Trophoblast cell (in vitro differentiated cells and primary cell): ENCODE data around the gene VENTX.

Experiments
- DNase-seq, 2 donors: peaks; one replicate each; pipeline ENCODE4 v3.0.0-alpha.2; 2016
- H2AFZ ChIP-seq: 2 replicates; pipeline ENCODE4 v1.6.1; 2013; ENCODE audit warnings: low read length, moderate library complexity, mild to moderate bottlenecking; ENCODE audit not compliant: insufficient read depth, poor library complexity
- H2AK5ac ChIP-seq: 2 replicates; pipeline ENCODE4 v1.6.1; 2013; ENCODE audit warnings: mild to moderate bottlenecking, low read length
- H2BK120ac ChIP-seq: 2 replicates; pipeline ENCODE4 v1.6.1; 2013; ENCODE audit warnings: low read length, mild to moderate bottlenecking, moderate library complexity; ENCODE audit not compliant: insufficient read depth, poor library complexity
- H2BK12ac ChIP-seq: 2 replicates; pipeline ENCODE4 v1.6.1; 2013; ENCODE audit warnings: mild to moderate bottlenecking, low read length, moderate library complexity
- H2BK5ac ChIP-seq: 2 replicates; pipeline ENCODE4 v1.6.1; 2013; ENCODE audit warnings: low read length, low read depth, moderate library complexity, mild to moderate bottlenecking; ENCODE audit not compliant: poor library complexity
- H3K14ac ChIP-seq: 2 replicates; pipeline ENCODE4 v1.6.1; 2013; ENCODE audit warnings: mild to moderate bottlenecking, low read length
- H3K18ac ChIP-seq: 2 replicates; pipeline ENCODE4 v1.6.1; 2013; ENCODE audit warnings: mild to moderate bottlenecking, low read length
- H3K23ac ChIP-seq: 2 replicates; pipeline ENCODE4 v1.6.1; 2013; ENCODE audit warnings: low read length
- H3K27ac ChIP-seq: 2 replicates; pipeline ENCODE4 v1.5.1; 2013; ENCODE audit warnings: low read depth, mild to moderate bottlenecking, inconsistent platforms, low read length, moderate library complexity
- H3K27me3 ChIP-seq: 2 replicates; pipeline ENCODE4 v1.6.1; 2013; ENCODE audit warnings: inconsistent platforms, mild to moderate bottlenecking, low read length, moderate library complexity; ENCODE audit not compliant: insufficient read depth
- H3K36me3 ChIP-seq, 2 experiments: 1 replicate in 1 of 2; 2 replicates in 1 of 2; pipeline ENCODE4 v1.6.1; 2013; ENCODE audit warnings: low read length in 2 of 2, mild to moderate bottlenecking in 2 of 2, moderate library complexity in 1 of 2; ENCODE audit not compliant: insufficient read depth in 2 of 2, control insufficient read depth in 1 of 2
- H3K4ac ChIP-seq: 2 replicates; pipeline ENCODE4 v1.6.1; 2013; ENCODE audit warnings: low read depth, mild to moderate bottlenecking, low read length, moderate library complexity
- H3K4me1 ChIP-seq, 2 experiments: 1 replicate in 1 of 2; 2 replicates in 1 of 2; pipeline ENCODE4 v1.6.1; 2013; ENCODE audit warnings: low read length in 2 of 2, mild to moderate bottlenecking in 2 of 2, moderate library complexity in 1 of 2; ENCODE audit not compliant: insufficient read depth in 2 of 2, control insufficient read depth in 1 of 2
- H3K4me2 ChIP-seq: 2 replicates; pipeline ENCODE4 v1.6.1; 2013; ENCODE audit warnings: inconsistent platforms, mild to moderate bottlenecking, low read length, moderate library complexity
- H3K4me3 ChIP-seq: 2 replicates; pipeline ENCODE4 v1.5.1; 2013; ENCODE audit warnings: mild to moderate bottlenecking, low read depth, low read length, inconsistent platforms
- H3K79me1 ChIP-seq: one replicate; pipeline ENCODE4 v1.6.1; 2013; ENCODE audit warnings: low read length
- H3K79me2 ChIP-seq: 2 replicates; pipeline ENCODE4 v1.6.1; 2013; ENCODE audit warnings: low read length, mild to moderate bottlenecking; ENCODE audit not compliant: control insufficient read depth, insufficient read depth, poor library complexity
- H3K9ac ChIP-seq: 2 replicates; pipeline ENCODE4 v1.6.1; 2013; ENCODE audit warnings: mild to moderate bottlenecking, low read length
- H3K9me3 ChIP-seq: 2 replicates; pipeline ENCODE4 v1.6.1; 2013; ENCODE audit warnings: low read depth, mild to moderate bottlenecking, control low read depth, inconsistent platforms, low read length; ENCODE audit not compliant: insufficient read depth
- H4K12ac ChIP-seq: 2 replicates; pipeline ENCODE4 v1.6.1; 2013; ENCODE audit warnings: low read depth, mild to moderate bottlenecking, low read length, moderate library complexity
- H4K8ac ChIP-seq: 2 replicates; pipeline ENCODE4 v1.6.1; 2013; ENCODE audit warnings: low read depth, mild to moderate bottlenecking, low read length, moderate library complexity
- H4K91ac ChIP-seq: one replicate; pipeline ENCODE4 v1.6.1; 2013; ENCODE audit warnings: low read depth, mild to moderate bottlenecking, low read length, moderate library complexity
- WGBS: extraction: QIAGEN DNeasy Blood & Tissue Kit; methylation state at CpG from one replicate; pipeline ENCODE4 v1.1.7; 2013; ENCODE audit warnings: missing lambda C conversion rate; ENCODE audit not compliant: insufficient read length, insufficient coverage; ENCODE audit errors: extremely low coverage; 5-methylcytosine and 5-hydroxymethylcytosine counted together

Gene VENTX

DNA sequence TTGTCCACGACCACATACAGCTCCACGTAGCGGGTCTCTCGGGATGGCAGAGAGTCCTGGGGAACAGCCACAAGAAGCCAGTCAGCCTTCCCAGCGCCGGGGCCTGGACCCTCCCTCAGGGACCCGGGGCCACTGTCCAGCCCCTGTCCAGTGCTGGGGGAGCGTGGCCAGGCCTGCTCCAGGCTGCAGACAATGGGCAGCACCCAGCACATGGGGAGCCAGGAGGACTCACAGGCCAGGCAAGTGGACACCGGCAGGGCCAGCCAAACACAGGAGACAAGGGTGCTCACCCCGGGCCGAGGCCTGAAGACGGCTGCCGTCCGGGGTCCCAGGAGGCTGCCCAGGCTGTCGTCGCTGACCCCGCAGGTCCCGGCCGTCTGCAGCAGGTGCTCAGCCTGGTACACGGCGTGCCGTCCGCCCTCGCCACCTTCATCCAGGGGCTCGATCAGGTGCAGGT lies 35.3 kb downstream of the VENTX start:
- no CpG with 5 or more reads among the region's 25 CpGs for WGBS
- Histone ChIP-seq H3K4me3 (no peak overlapping the region), H3K4me2 (no peak overlapping the region)

DNA sequence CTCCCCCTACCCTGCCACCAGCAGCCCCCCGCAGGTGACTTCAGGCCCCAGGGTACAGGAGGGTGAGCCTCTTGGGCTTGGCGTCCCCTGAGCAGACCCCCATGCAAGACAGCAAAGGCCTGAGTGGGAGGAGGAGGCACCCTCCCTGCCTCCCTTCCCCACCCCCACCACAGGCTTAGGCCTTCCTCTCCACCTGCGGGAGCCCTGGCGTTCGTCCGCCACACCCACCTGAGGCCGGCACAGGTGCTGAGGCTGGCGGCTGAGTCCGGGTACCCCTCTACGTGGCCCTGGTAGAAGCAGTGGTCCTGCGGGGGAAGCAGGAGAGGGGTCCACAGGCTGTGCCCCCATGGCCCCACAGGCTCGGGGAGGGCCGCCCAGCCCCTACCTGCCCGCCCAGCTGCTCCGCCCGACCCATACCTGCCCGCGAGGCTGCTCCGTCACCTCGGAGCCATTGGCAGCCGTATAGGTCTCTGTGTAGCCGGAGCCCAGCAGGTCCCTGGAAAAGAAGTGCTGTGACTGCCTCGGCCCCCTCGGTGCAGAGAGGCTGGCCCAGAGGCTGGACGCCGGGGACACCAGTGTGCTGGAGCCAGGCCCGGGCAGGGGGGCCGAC lies 36.0 kb downstream of the VENTX start:
- H4K12ac ChIP-seq: no peak overlapping the region
- no peaks in the 10 kb centered on the region for H3K27me3 ChIP-seq
- no peak overlapping the region for H3K4me3 ChIP-seq
- no peak overlapping the region for H3K9ac ChIP-seq
- H2AK5ac ChIP-seq: no peak overlapping the region
- H4K8ac ChIP-seq: no peak overlapping the region
- H2BK5ac ChIP-seq: no peak overlapping the region
- no peak overlapping the region for H2BK120ac ChIP-seq
- H3K23ac ChIP-seq: no peak overlapping the region
- H3K18ac ChIP-seq: no peak overlapping the region
- no peak overlapping the region for H2BK12ac ChIP-seq
- H3K27ac ChIP-seq: no peak overlapping the region
- H3K36me3 ChIP-seq: peaks cover 10 to 14% of the 10 kb centered on the region in 2 experiments
- no peaks in the 10 kb centered on the region for H3K9me3 ChIP-seq
- no peak overlapping the region for H3K14ac ChIP-seq
- no peak overlapping the region for H3K4me2 ChIP-seq
- peaks cover 21% of the 10 kb centered on the region for H3K79me1 ChIP-seq
- H2AFZ ChIP-seq: no peak overlapping the region
- H3K4me1 ChIP-seq: peaks cover 25 to 28% of the 10 kb centered on the region in 2 experiments
- peaks cover 3% of the 10 kb centered on the region for H3K79me2 ChIP-seq
- H3K4ac ChIP-seq: no peak overlapping the region
- no peak overlapping the region for H4K91ac ChIP-seq
- WGBS: no CpG with 5 or more reads among the region's 28 CpGs
- DNase-seq: no peak

More for the DNA sequence above, 35.3 kb downstream of the VENTX start:
- Histone ChIP-seq H3K14ac (no peak overlapping the region), H2AFZ (no peak overlapping the region), H3K4me1 (peaks cover 22 to 24% of the 10 kb centered on the region in 2 experiments), H4K12ac (no peak overlapping the region), H3K9ac (no peak overlapping the region), H3K4ac (no peak overlapping the region), H2BK120ac (no peak overlapping the region), H3K18ac (no peak overlapping the region), H3K9me3 (no peaks in the 10 kb centered on the region), H2BK12ac (no peak overlapping the region), H2BK5ac (no peak overlapping the region), H2AK5ac (no peak overlapping the region), H4K91ac (no peak overlapping the region), H3K36me3 (peaks cover 10 to 14% of the 10 kb centered on the region in 2 experiments), H3K79me1 (peaks cover 18% of the 10 kb centered on the region), H3K79me2 (peaks cover 3% of the 10 kb centered on the region), H4K8ac (no peak overlapping the region), H3K27me3 (no peaks in the 10 kb centered on the region), H3K23ac (no peak overlapping the region), H3K27ac (no peak overlapping the region)
- no peak for DNase-seq

DNA sequence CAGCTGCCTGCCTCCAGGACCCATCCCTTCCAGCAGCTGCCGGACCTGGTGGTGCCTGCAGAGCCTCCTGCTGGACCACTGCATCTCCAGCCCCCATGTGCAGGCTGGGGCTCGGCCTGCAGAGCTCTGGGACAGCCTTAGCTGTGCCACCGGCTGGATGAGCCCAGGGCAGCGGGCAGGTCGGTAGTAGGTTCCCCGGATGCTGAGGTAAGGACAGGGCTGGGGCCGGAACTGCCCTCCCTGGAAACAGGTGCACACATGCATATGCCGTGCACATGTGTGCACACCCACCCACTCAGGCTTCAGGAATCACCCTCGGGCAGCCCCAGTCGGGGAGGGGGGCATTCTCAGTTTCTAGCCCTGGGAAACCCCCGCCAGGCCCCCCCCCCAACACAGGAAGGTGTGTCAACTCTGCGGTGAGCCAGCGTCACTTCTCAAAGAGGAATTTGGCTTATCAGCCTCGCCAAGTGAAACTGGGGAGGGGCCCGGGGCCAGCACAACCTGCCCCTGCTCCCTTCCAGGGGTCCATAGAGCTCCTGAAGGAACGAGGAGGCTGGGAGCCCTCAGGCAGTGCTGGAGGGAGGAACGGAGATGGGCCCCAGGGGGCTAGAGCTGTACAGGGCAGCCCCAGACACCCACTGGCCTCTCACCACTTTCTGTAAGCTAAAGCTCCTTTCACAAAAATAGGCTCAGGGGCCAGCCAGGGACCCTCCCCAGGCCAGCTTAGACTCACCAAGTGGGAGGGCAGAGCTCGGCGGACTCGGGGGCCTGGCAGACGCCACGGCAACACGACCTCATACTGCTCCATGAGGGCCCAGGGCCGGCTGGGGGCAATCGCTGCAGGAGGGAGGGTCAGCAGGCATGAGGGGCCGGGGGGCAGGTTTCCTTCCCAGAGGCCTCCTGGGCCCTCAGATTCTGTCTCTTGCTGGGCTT lies 37.4 kb downstream of the VENTX start:
- Histone ChIP-seq H3K4ac (no peak overlapping the region), H3K9ac (no peak overlapping the region), H3K79me2 (peaks cover 3% of the 10 kb centered on the region), H4K8ac (no peak overlapping the region), H3K18ac (no peak overlapping the region), H3K79me1 (peaks cover 21% of the 10 kb centered on the region), H4K91ac (peak overlapping the region; percentile 72), H2BK5ac (peak overlapping the region; percentile 27), H3K4me3 (no peak overlapping the region), H3K4me1 (peaks cover 35 to 41% of the 10 kb centered on the region in 2 experiments), H4K12ac (no peak overlapping the region), H3K14ac (no peak overlapping the region), H3K27ac (no peak overlapping the region), H2AFZ (no peak overlapping the region), H2BK120ac (peak overlapping the region; percentile 16), H3K9me3 (no peaks in the 10 kb centered on the region), H3K4me2 (no peak overlapping the region), H3K23ac (no peak overlapping the region), H2BK12ac (no peak overlapping the region), H3K36me3 (peaks cover 14 to 17% of the 10 kb centered on the region in 2 experiments), H2AK5ac (no peak overlapping the region), H3K27me3 (no peaks in the 10 kb centered on the region)
- peak; percentile 85 to 88 for DNase-seq
- WGBS: no CpG with 5 or more reads among the region's 26 CpGs

DNA sequence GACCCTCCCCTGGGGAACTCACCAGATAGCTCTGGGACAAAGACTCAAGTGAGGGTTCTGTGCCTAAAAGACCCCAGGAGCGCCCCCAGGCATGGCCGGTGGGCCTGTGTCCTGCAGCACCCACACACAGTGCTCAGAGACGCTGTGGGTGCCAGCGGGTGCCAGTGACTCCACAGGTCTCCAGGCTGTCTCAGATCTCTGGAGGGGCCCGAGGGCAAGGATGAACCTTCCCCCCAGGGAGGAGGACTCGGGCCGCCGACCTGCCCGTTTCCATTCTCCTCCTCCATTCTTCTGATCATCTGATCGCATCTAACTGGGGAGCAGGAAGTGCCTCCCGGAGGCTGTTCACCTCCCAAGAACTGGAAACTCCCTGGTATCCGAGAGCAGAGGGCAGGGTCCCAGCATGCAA lies 38.0 kb downstream of the VENTX start:
- Histone ChIP-seq H3K27ac (no peak overlapping the region), H3K36me3 (peaks cover 16 to 19% of the 10 kb centered on the region in 2 experiments), H2BK12ac (no peak overlapping the region), H2BK5ac (no peak overlapping the region), H3K9ac (no peak overlapping the region), H3K23ac (no peak overlapping the region), H4K8ac (no peak overlapping the region), H4K91ac (peak overlapping the region; percentile 70), H3K18ac (no peak overlapping the region), H3K79me1 (peaks cover 21% of the 10 kb centered on the region), H4K12ac (no peak overlapping the region), H3K4ac (no peak overlapping the region), H3K4me1 (peaks cover 35 to 41% of the 10 kb centered on the region in 2 experiments), H2AK5ac (no peak overlapping the region), H3K9me3 (no peaks in the 10 kb centered on the region), H3K4me2 (no peak overlapping the region), H3K79me2 (peaks cover 3% of the 10 kb centered on the region), H3K4me3 (no peak overlapping the region), H3K27me3 (no peaks in the 10 kb centered on the region), H2AFZ (no peak overlapping the region), H2BK120ac (no peak overlapping the region), H3K14ac (peak overlapping the region; percentile 59)
- peak; percentile 94 to 96 for DNase-seq
- no CpG with 5 or more reads among the region's 12 CpGs for WGBS
